Measurements from ENCODE around the gene TBC1D19.
"Not testable (repeated sequence)": the region's sequence is repeated elsewhere in the genome, so short reads cannot be mapped to it uniquely, and the experiment has no call there.

Gene TBC1D19

DNA sequence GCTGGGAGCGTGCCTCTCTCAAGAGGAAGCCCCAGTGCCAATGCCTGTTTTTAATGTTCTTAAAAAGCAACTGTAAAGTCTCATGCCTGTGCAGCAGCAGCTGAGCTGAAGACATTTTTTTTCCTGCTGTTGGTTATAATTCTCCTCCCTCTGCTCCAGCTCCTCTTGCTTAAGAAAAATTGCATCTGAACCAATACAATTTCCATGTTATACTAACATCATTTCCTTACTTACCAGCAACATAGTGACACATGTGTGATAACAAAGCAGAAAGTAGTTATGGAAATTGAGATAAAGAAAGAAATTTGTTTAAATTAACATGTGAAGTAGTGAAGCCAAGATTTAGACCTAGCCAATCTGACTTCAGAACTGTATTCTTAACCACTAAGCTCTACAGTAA, 101.4 kb downstream of the TBC1D19 start:
- DNase-seq (ENCODE audit: extremely low read depth, low read depth): no peak
- TF ChIP-seq, protein P1, sequence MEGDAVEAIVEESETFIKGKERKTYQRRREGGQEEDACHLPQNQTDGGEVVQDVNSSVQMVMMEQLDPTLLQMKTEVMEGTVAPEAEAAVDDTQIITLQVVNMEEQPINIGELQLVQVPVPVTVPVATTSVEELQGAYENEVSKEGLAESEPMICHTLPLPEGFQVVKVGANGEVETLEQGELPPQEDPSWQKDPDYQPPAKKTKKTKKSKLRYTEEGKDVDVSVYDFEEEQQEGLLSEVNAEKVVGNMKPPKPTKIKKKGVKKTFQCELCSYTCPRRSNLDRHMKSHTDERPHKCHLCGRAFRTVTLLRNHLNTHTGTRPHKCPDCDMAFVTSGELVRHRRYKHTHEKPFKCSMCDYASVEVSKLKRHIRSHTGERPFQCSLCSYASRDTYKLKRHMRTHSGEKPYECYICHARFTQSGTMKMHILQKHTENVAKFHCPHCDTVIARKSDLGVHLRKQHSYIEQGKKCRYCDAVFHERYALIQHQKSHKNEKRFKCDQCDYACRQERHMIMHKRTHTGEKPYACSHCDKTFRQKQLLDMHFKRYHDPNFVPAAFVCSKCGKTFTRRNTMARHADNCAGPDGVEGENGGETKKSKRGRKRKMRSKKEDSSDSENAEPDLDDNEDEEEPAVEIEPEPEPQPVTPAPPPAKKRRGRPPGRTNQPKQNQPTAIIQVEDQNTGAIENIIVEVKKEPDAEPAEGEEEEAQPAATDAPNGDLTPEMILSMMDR (IDR thresholded peaks at IDR 0.05; ENCODE audit: low read depth, low read length): no peak

DNA sequence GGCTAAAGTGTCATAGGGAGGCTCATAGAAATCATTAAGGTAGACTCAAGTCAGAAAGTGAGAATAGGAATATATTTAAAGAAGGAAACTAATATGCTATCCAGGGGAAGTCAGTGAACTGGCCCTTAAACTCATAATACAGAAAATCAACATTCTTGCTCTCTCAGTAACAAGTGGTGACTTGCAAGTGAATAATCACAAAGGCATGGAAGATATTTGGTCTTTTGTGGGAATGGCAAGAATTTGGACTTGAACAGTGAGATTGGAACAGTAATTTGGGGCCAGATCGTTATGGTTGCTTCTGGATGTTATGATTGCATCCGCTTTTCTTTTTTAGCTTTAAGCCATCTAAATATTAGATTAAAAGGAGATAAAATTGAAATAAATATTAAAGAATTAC, 103.8 kb downstream of the TBC1D19 start:
- TF ChIP-seq, protein P1 (IDR thresholded peaks at IDR 0.05; ENCODE audit: low read depth, low read length): no peak
- peak; percentile 41 for DNase-seq (ENCODE audit: extremely low read depth, low read depth)

DNA sequence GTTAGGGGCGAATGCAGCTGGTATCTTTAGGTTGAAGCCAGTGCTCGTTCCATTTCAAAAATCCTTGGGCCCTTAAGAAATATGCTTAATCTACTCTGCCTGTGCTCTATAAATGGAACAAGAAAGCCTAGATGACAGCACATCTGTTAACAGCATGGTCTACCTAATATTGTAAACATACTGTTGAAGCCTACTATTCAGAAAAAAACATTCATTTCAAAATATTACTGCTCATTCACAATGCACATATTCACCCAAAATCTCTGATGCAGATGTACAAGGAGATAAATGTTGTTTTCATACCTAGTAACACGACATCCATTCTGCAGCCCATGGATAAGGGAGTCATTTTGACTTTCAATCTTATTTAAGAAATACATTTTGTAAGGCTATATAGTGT, 106.6 kb downstream of the TBC1D19 start:
- DNase-seq (ENCODE audit: extremely low read depth, low read depth): no peak
- TF ChIP-seq, protein P1 (IDR thresholded peaks at IDR 0.05; ENCODE audit: low read depth, low read length): no peak

DNA sequence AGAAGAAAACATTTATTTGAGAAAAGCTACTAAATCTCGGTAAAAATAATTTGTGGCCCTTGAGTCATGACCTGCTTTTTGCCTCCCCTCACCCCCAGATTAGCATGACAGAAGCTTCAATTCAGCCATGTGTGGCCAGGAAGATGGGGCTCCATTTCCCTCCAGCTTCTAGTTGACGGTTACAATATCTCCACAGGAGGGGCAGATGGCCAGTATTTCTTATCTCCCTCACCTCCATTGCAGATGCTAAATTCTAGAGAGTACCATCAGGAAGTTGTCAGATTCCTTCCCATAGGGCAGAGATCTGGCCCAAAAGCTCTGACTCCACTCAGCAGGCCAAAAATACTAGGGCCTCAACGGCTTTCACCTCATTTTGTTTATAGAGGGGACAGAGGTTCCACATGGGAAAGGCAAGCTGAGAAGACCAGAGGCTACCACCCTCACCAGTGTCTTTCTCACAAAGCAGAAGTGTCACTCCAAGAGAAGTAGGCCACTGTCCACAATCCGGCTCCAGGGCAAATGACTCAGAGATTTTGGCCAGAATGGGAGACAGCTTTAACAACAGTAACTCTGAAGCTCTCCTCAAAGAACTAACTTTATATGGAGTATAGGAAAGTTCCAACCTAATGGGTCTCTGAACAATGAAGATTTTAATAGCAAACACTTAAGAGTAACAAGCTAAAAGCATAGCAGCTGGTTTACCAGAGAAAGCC, 108.3 kb downstream of the TBC1D19 start:
- TF ChIP-seq, protein P1 (IDR thresholded peaks at IDR 0.05; ENCODE audit: low read depth, low read length): no peak
- DNase-seq (ENCODE audit: extremely low read depth, low read depth): no peak

DNA sequence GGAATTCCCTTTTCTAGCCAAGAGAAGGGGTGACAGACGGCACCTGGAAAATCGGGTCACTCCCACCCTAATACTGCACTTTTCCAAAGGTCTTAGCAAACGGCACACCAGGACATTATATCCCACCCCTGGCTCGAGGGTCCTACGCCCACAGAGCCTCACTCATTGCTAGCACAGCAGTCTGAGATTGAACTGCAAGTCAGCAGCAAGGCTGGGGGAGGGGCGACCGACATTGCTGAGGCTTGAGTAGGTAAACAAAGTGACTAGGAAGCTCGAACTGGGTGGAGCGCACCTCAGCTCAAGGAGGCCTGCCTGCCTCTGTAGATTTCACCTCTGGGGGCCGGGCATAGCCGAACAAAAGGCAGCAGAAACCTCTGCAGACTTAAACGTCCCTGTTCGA, 110.2 kb downstream of the TBC1D19 start:
- DNase-seq (ENCODE audit: extremely low read depth, low read depth): not testable (repeated sequence)

DNA sequence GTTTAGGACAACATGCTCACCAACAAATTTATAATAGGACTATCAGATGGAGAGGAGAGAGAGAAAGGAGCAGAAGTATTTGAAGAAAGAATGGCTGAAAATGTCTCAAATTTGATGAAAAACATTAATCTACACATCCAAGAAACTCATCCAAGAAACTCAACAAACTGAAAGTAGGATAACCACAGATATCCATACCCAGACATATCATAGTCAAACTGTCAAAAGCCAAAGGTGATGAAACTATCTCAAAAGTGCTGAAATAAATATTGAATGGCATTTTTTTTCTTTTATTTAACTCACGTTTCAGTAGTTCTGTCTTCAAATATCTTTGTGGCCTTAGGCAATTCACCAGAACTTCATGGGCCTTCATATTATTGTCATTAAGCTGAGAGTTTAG, 116.2 kb downstream of the TBC1D19 start:
- no peak for DNase-seq (ENCODE audit: extremely low read depth, low read depth)
- TF ChIP-seq, protein P1 (IDR thresholded peaks at IDR 0.05; ENCODE audit: low read depth, low read length): no peak

DNA sequence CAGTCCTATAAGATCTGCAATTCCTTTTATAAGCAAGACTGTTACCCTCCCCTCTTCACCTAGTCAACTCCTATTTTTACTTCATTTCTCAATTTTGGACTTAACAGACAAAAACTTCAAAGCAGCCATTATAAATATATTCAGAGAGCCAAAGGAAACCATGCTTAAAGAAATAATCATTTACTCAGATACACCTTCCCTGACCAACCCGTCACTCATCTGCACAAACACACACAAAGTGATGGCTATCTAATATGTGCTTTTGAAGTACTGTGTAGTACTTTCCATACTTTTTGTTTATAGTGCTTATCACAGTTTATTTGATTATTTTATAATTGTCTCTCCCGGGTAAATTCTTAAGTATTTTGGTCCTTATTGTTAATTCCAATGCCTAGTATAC, 117.2 kb downstream of the TBC1D19 start:
- DNase-seq (ENCODE audit: extremely low read depth, low read depth): no peak
- TF ChIP-seq, protein P1 (IDR thresholded peaks at IDR 0.05; ENCODE audit: low read depth, low read length): no peak

DNA sequence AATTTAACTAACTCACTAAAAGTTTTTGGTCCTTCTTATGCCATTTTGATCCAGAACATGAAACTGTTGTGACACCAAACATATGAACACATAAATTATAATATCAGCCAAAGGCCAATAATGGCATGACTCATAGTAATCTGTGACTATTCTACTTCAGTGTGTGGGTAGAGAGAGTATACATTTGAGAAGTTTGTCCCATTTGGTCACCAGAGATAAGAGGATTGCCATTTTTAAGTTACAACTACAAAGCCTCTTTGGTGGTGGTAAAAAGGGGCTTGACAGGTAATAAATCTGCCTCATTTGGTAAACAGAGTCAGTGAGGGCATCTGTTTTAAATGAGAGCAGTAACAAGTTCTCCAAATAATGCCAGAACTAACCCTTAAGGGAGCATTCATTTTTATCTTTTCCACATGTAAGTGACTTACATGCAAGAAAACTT, 117.9 kb downstream of the TBC1D19 start:
- no peak for DNase-seq (ENCODE audit: extremely low read depth, low read depth)
- TF ChIP-seq, protein P1 (IDR thresholded peaks at IDR 0.05; ENCODE audit: low read depth, low read length): no peak
